Fibroblast of lung (primary cell): ENCODE data around the gene CYP2A6.
"Not testable (repeated sequence)": the region's sequence is repeated elsewhere in the genome, so short reads cannot be mapped to it uniquely, and the experiment has no call there.

Source experiments
- CTCF ChIP-seq, 2 donors: IDR thresholded peaks in 1 of 2; conservative IDR thresholded peaks in 1 of 2; 1 replicate in 1 of 2; 2 replicates in 1 of 2; pipeline ENCODE4 v1.5.1; 2011 to 2012; ENCODE audit warnings: low read length in 2 of 2, control low read depth in 1 of 2, inconsistent platforms in 1 of 2, low read depth in 1 of 2, mild to moderate bottlenecking in 1 of 2
- EZH2 ChIP-seq: IDR thresholded peaks from 2 replicates; pipeline ENCODE4 v1.5.1; 2012; ENCODE audit warnings: low read length, control low read depth, mild to moderate bottlenecking; ENCODE audit errors: missing control alignments

GRCh38 chr19:40852467-40853152 lies 2.4 kb upstream of the CYP2A6 start:
- TF ChIP-seq CTCF (conservative IDR thresholded peaks at IDR 0.05 in 1 of 2, IDR thresholded peaks at IDR 0.05 in 1 of 2; ENCODE audit: low read depth in 1 of 2, low read length in 2 of 2); EZH2: not testable (repeated sequence)
